ENCODE measurements around the gene FGFBP2.

DNA sequence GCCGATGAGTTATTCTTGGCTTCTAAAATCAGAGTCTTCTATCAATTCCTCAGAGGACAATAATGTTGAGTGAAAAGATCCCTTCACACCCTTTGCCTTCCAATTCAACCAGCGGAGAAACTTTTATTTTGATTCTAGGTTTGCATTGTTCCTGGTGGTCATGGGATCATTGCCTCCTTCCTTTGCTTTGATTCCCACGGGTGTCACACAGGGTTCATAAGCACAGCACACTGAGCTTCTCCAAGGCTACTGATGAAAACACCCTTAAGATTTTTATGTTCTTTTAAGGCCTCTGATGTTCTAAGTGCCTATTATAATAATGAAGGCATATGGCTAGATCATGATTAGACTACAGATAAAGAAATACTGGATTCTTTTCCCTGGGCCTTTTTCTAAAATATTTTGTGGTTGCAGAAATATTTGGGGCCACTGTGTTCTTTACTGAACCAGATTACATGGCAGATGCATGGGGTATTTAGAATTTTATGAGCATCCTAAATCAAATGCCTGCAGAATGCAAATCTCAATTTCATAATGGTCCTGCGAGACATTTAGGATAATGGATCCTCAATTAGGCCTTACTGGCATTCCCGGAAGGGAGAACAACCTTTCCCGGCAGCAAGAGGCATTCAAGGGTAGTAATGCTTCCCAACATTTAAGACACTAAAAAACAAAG is 43.9 kb upstream of the FGFBP2 start:
- TF ChIP-seq EZH2 (IDR thresholded peaks at IDR 0.05; ENCODE audit: insufficient read depth, poor library complexity, severe bottlenecking) (no peak), EZH2phosphoT487 (IDR thresholded peaks at IDR 0.05; ENCODE audit: insufficient read depth, low read depth) (no peak)

Data from GM23248 (cell line).